ENCODE data around the gene GLMP.

The GLMP gene

DNA sequence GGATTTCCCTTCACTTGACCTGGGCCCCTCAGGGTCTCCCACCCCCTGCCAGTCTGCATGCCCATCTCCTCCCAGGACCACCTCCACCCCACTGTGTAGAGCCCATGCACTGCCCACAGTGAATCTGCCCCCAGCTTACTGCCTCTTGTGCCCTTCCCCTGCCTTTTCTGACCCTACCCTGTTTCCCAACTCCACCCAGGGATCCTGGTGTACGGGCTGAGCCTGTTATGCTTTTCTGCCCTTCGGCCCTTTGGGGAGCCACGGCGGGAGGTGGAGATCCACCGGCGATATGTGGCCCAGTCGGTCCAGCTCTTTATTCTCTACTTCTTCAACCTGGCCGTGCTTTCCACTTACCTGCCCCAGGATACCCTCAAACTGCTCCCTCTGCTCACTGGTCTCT is 9.4 kb downstream of the GLMP start:
- no peak for DNase-seq (ENCODE audit: low read depth, low spot score)

DNA sequence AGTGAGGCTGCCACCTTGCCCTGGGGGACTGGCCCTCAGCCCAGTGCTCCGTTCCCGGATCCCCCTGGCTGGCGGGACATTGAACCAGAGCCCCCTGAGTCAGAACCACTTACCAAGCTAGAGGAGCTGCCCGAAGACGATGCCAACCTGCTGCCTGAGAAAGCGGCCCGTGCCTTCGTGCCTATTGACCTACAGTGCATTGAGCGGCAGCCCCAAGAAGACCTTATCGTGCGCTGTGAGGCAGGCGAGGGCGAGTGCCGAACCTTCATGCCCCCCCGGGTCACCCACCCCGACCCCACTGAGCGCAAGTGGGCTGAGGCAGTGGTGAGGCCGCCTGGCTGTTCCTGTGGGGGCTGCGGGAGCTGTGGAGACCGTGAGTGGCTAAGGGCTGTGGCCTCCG is 10.0 kb downstream of the GLMP start:
- no peak for DNase-seq (ENCODE audit: low read depth, low spot score)

DNA sequence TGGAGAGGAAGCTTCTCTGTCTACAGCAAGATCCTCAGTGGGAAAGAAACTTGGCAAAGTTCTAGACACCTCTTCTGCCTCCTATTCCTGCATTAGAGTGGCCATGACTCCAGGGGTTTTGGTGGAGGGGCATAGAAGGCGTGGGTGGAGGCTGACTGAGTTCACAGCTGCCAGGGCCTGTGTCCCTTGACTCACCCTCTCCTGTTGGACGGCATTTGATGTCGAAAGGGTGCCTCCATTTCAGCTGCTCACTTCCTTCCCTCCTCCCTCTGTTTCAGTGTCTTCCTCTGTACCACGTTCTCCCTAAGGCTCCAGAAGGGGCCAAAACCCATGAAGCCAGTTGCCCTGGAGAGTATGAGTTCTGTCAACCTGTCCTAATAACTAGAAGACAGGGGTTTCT is 10.7 kb downstream of the GLMP start:
- DNase-seq (ENCODE audit: low read depth, low spot score): no peak

DNA sequence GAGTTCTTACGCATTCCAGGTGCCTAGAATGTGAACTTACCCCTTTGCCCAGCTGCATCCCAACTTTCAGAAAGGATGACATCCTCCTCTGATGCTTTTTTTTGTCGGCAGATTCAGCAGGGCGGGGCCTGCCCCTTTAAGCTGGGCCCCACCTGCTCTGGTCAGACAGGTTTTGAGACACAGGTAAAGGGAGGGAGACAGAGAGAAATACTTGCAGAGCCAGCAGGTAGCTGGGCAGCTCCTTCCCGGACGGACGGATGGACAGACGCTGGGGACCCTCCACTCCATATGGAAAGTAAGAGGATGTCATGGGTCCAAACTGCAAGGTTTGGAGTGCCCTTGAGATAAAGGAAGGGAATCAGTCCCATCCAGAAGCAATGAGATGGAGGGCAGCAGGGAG is 11.4 kb downstream of the GLMP start, which contains the start of gene TMEM79:
Gene TMEM79 (plus strand): TSS at position 214 of the 400 bp plus-strand sequence. CDS start 902 bp downstream, outside the sequence.
- DNase-seq (ENCODE audit: low read depth, low spot score): no peak

DNA sequence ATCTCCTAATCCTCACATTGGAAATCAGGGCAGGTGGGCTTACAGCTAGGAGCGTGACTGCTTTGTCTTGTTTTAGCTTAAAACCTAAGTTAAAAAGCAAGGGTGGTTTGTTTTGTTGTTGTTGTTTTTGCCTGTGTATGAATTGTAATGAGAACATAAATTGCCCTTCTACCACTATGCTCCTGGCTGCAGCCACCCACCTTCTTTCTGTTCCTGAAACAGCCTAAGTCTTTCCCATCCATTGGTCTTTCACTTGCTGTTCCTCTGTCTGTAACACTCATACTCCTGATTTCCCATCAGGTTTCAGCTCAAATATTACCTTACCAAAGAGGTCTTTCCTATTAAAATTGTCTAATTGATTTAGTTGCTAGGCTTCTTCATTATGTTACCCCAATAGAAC is 12.0 kb downstream of the GLMP start:
- DNase-seq (ENCODE audit: low read depth, low spot score): no peak

DNA sequence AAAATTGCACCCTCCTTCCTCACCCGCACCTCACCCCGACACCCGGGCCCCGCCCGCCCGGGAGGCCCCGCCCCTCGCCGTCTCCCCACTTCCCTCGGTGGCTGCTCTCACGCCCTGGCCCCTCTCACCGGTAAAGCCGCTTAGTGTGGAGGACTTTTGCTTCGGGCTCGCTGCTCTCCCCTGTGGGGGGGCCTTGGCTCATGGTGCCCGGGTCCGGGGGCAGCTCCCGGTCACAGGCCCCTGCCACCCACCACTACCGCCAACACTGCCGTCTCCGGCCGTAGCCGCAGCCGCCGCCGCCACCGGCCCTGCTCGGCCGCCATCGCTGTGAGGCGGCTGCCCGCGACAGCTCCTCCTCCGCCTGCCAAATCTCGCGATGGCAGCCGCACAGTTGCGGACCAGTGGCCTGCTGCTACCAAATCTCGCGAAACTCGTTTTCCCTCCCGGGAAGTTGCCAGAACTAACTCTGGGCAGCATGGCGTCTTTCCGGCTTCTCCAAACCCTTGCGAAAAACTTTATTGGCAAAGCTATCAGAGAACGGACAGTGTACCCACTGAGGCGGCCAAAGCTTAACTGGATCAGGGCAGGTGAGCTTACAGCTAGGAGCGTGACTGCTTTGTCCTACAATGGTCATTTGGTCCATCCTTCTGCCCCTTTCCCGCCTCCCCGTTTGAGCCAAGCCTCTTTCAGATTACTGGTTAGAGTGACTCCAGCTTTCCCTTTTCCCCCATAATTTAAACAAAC is 12.8 kb downstream of the GLMP start, which contains the start of gene SMG5:
Gene SMG5 (minus strand): TSS at position 347 of the 744 bp plus-strand sequence. CDS start 145 bp downstream, at position 202.
- peak; percentile 100 for DNase-seq (ENCODE audit: low read depth, low spot score)

DNA sequence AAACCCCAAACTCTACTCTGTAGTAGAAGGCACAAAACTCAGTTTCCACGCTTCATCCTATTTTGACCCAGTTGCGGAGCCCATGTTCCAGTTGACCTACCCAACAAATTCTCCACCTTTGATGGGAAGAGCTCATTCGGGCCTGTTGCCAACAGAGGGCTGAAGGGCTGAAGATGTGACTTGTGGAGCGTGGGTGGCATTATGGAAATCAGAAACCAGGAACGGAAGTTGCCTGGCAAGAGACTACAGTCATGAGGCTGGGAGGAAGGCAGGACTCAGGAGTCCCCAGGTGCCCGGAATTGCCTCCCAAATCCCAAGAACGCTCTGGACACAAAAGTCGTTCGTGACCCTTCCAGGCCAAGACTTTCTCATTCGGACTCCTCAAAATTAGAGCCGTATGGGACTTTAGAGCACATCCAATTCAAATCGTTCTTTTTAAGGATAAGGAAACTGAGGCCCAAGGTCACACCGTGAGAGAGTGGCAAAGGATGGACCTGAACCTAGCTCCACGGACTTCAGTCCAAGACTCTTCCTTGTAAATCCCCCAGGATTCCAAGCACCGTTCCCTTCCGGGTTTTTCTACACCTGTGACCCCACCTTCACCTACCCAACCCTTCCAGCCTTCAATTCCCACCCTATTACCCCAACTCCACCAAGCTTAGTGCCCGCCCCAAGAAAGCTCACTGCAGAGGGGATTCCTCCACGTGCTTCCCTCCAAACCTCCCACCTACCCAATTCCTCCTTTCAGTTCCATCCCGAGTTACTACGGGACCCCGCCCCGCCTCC is 13.6 kb downstream of the GLMP start:
- DNase-seq (ENCODE audit: low read depth, low spot score): no peak

DNA sequence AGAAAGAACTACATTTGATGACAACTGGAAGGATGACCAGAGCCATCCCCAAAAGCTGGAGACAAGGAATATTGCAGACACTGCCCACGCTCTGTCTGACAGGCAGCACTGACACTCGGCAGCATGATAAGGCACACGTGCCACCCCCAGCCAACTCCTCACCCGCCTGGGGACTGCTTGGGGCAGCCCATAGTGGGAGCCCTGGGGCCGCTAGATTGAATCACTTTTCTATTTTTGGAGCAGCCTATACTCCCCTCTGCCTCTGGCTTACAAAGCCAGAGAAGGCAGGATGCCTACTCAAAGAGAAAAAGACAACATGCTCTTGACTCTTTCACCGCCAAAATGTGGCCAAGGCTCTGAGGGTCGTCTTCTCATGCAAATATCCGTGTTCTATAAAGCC is 14.2 kb downstream of the GLMP start:
- DNase-seq (ENCODE audit: low read depth, low spot score): no peak

DNA sequence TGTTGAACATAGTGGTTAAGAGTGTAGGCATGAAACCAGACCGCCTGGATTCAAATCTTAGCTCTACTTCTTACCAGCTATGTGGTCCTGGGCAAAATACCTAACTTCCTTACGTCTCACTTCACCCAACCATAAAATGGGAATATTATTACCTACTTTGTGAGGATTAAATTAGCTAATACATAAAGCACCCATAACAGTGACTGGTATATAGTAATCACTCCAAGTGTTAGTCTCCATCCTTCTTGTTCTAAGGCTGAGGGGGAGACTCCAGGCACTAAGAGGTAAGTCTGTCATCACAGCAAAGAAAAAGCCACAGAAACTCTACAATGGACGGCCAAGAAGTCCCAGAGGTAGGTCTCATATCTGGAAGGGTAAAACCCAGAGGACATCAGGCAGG is 15.6 kb downstream of the GLMP start:
- DNase-seq (ENCODE audit: low read depth, low spot score): no peak

DNA sequence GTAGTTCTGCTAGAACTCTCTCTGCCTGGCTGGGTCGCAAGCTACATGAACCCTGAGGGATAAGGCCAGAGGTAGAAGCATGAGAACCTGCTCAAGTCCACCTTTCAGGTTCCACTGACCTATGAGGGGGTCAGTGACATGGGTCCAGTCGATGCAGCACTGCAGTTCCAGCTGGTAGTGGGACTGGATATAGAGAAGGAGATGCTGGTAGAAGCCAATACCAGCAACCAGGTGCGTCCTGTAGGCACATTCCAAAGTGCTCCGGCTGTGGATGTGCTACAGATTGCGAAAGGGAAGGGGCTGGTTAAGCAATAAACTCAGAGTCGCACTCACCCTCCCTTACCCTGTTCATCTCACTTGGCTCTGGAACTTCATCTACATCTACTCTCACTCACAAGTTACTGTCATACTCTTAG is 18.5 kb downstream of the GLMP start:
- no peak for DNase-seq (ENCODE audit: low read depth, low spot score)

DNA sequence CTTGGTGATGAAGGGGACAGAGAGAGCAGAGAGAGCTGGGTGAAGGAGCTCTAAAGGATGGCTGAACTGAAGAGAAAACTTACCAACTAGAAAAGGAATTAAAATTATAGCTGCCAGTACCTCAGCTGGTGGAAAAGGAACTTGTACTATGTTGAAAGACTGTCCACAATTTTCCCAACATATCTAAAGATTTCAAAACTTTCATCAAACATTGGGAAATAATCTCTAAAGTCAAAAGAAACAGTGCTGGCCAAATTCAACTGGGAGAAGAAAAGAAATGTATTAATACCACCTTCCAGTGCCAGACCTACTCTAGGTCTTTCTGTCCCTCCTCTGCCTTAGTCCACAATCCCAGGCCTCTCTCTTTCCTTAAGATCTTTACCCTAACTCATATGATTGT is 18.9 kb downstream of the GLMP start:
- no peak for DNase-seq (ENCODE audit: low read depth, low spot score)

DNA sequence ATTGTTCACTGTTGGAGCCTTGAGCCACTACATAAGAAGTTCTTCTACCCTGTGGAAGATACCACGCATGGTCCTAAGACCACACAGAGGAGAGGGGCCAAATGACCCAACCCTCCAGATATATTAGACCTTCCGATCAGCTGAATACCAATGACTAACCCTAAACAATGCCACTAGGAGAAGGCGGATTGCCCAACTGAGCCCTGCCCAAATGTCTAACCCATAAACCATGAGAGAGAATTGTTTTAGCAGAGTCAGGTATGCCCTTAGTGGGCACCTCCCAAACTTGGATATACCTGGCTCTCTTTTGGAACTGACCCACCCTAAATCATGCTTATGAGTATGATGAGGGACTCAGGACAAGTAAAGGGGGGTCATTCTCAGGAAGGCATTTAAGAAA is 25.2 kb downstream of the GLMP start:
- no peak for DNase-seq (ENCODE audit: low read depth, low spot score)

DNA sequence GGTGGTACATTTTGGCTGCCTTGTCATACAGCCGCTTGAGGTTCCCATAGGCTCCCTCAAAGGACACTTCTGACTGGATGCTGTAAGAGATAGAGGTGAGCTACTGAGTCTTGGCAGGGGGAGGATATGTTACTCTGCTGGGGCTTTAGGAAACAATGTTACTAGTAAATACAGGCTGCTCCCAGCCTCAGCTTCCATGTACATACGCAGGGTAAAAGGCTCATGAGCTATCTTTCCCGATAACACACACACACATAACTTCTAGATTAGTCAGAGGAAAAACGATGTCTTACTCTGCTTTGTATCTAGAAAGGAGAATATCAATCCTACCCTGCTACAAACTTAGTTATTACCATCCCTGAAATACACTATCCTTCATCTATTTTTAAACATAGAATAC is 27.1 kb downstream of the GLMP start:
- no peak for DNase-seq (ENCODE audit: low read depth, low spot score)

DNA sequence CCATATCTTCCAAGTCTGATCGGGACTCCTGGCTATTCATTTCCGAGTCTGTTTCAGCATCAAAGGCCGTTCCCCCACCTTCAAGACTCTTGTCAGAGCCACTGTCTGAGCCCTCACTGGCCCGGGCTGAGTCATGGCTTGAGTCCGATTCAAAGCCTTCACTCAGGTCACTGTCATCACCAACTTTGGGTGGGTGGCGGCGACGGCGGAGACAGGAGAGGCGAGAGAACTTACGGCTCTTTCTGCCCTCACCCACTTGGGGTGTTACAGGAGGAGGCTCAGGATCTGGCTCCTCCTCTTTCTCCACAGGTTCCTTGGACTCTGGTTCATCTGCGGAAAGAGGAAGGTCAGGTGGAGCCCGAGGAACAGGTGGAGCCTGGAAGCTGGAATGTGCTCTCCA is 29.4 kb downstream of the GLMP start:
- DNase-seq (ENCODE audit: low read depth, low spot score): no peak

DNA sequence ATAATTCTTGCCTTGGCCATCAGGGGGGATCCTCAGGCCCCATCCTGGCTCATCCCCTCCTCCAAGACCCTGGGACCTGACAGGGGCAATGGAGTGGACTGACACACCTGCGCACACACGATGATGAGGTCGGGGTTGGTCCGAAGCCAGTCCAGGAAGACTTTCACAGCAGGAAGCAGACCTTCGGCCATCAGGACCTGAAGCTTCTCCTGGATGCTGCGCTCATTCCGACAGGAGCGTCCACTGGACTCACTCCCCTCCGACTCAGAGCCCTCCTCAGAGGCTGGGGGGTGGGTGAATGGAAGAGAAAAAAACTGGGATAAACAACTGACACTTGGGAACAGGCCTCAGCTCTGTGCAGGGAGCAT is 32.2 kb downstream of the GLMP start:
- no peak for DNase-seq (ENCODE audit: low read depth, low spot score)

DNA sequence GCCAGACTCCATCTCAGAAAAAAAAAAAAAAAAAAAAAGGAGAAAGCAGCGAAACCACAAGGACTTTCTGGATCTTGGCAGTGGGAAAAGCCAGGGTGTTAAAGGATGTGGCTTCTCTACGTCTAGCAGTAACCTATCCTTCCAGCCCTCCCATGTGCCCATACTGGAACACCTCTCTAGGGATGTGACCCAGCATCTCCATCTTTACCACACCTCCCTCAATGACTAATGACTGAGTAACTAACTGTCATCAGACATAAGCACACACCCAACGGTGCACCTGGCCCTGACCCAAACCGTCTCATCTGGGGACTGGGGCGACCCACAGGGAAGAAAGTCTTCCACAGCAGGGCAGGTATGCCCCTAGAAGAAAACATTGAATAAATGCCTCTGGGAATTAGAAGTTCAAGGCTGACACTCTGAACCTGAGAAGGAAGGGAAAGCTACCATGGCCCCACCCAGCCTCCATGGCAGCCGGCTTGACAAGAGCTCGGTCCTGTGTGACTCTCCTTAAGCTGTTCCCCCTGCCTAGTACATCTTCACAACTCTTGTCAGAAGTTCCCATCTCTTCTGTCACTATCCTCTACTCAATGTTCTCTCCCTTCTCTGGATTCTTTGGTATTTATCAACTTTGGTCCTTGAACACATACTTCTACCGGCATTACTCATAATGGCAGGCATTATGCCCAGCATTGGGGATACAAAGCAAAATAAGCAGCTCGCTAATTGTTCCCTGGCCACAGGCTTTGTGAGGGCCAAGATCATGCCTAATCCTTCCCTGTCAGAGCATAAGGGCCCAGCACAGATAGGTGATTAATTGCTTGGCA is 32.8 kb downstream of the GLMP start:
- DNase-seq (ENCODE audit: low read depth, low spot score): no peak

DNA sequence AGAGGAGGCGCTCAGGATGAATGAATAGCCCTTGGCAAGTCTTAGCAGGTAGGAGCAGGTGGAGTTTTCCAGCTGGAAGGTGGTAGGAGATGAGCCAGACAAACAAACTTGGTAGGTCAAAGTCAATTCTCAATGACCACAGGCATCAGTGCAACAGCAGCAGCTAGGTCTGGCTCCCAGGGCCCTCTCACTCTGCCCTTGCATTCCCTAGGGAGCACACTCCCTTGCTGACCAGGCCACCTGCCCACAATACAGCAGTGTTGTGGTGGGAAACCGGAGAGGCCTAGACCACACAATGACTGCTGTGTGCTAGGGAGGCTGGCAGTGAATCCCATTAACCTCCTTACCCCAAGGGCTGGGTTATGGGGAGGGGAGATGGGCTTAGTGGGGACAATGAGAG is 34.6 kb downstream of the GLMP start:
- DNase-seq (ENCODE audit: low read depth, low spot score): no peak

DNA sequence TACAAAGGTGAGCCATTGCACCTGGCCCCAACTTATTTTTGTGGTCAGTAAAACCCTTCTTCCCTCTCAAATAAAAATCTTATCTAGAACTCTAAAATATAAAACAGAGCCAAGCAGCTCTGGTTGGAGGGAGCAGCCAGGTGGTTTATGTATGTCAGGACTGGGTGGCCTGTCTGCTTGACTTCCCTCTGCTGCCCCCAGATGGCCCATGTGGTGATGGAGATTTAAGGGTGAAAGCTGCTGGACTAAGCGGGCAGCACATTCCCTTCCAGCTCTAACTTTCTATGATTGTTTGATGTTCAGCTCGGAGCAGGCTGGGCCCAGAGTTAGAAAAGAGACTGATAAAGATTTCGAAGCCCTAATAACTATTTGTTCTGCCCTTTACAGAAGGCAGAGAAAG is 35.7 kb downstream of the GLMP start:
- DNase-seq (ENCODE audit: low read depth, low spot score): no peak

DNA sequence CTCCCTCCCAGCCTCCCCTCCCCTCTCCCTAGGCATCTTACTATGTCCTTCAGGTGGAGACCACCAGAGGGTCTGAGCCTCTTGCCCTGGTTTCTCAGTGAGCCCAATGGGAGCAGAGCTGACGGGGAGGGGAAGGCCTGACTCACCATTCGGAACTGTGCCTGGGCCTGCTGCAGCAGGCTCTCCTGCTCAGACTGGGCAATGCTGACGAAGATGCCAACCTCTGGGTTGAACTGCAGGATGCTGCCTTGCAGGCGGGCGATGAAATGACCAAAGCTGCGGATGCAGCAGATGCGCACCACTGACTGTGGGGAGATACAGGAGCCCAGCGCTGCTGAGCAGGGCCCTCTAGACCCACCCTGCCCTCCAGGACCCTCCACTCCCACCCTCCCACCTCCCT is 36.6 kb downstream of the GLMP start:
- DNase-seq (ENCODE audit: low read depth, low spot score): no peak

DNA sequence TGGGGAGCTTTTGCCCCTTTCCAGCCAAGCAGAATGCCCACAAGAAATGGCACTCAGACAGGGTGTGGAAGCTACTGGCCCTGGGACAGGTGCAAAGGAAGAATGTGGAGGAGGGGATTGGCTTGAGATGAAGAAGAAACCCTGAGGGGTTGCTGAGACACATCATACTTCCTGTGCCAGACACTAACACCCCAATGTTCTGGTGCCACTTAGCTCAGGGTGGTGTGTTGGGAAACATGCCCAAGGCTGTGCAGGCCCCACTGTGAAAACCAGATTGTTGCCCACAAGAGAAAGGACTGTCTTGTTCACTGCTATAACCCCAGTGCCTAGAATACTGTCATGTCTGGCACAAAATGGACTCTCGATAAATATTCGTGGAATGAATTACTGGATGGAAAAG is 37.8 kb downstream of the GLMP start:
- no peak for DNase-seq (ENCODE audit: low read depth, low spot score)

DNA sequence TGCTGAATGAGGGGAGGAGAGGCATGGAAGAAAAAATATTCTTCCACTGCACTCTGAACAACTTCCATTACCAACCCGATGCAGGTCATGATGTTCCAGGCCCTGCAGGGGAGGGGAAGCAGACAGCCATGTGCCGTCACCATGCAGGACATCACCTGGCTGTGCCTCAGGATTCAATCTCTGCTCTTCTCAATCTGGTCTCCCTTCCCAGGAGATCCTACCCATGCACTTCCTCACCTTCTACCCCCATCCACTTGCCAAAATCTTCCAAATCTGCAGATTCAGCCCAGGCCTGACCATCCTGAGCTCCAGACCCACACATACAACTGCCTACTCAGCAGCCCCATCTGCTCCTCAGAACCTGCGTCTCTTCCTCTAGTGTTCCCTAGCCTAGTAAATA is 41.8 kb downstream of the GLMP start:
- DNase-seq (ENCODE audit: low read depth, low spot score): no peak

DNA sequence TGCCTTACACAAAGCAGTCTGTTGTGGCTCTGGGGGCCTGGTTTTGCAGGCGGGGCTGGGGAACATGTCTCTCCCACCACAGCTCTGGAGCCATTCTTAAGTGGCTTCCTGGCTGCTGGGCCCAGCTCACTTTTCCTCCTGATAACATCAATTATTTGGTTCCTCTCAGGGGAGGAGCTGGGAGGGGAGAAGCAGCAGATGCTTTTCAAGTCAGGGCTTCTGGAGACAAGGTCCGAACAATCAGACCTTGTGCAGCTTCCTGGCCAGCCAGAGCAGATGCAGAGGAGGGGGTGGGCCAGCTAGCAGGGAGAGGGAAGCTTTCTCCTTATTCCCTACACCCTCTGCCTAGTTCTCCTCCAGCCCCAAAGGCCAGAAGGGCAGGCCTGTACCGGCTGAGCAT is 44.0 kb downstream of the GLMP start:
- DNase-seq (ENCODE audit: low read depth, low spot score): no peak
